ENCODE data around the gene MAPKAP1. TPM values are rescaled to one million over a fixed set of nuclear protein-coding genes. Genes with fewer than 3 reads are reported as not detected.

Gene MAPKAP1
- total and polyA plus RNA-seq, 2 of the 13 experiments (the other 11 are each of a cell fraction or from before 2014, with no cell fraction given) = 45.0 to 64.3 TPM

DNA sequence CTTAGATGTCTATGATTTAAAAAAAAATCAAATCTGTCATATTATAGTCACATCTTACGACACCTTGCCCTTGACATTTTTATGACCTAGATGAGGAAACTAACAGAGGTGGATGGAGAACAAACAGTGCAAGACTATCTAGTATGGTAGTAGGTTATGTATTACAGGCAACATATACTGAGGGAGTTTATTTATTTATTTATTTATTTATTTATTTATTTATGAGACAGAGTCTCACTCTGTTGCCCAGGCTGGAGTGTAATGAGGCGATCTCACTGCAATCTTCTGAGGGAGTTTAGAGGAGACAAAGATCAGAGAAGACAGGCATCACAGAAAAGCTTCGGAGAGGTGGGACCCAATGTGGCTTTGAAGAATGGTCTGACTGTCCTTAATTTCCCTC lies 35.6 kb upstream of the MAPKAP1 start (continued):
- TF ChIP-seq, protein P1, sequence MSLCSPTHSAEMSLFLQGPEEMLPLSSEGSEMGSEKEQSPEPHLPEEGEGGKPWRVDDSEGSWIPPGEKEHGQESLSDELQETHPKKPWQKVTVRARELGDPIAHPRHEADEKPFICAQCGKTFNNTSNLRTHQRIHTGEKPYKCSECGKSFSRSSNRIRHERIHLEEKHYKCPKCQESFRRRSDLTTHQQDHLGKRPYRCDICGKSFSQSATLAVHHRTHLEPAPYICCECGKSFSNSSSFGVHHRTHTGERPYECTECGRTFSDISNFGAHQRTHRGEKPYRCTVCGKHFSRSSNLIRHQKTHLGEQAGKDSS (CRISPR knock-in tag; IDR thresholded peaks at IDR 0.05; ENCODE audit: borderline replicate concordance, low read depth) = no peak

DNA sequence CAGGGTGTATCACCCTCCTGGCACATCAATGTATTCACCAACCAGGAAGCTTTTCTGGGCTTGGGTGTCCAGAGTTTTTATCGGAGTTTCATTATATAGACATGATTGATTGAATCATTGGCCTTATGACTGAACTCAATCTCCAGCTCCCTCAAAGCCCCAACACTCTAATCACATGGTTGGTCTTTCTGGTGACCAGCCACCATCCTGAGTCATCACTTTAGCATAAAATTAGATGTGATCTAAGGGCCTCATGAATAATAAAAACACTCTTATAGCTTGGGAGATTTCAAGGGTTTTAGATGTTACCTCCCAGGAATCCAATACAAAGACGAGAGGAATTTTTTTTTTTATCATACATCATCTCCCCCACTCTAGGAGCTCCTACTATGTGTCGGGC lies 32.4 kb upstream of the MAPKAP1 start:
- WGBS (ENCODE audit: low lambda C conversion rate) = 5% methylated on average over 2 of the region's 3 CpGs
- Histone ChIP-seq H3K36me3 (replicated peaks in 1 of 2; ENCODE audit: control insufficient read depth in 1 of 2, insufficient read depth in 2 of 2, low read length in 2 of 2) (no peaks in the 10 kb centered on the region), H3K4me3 (replicated peaks in 1 of 3; ENCODE audit: insufficient read depth in 1 of 3, low read depth in 2 of 3, low read length in 3 of 3) (no peak overlapping the region), H4K20me1 (ENCODE audit: insufficient read depth, low read length) (no peaks in the 10 kb centered on the region), H3K79me2 (ENCODE audit: insufficient read depth, low read length) (no peaks in the 10 kb centered on the region), H3K9ac (ENCODE audit: insufficient read depth, low read depth, low read length) (no peak overlapping the region), H3K4me2 (ENCODE audit: low read depth, low read length) (no peak overlapping the region), H3K27me3 (ENCODE audit: control insufficient read depth in 1 of 2, insufficient read depth in 2 of 2, low read length in 2 of 2) (no peaks in the 10 kb centered on the region; a peak in 1 of 5 replicates), H3K4me1 (ENCODE audit: insufficient read depth, low read length) (no peaks in the 10 kb centered on the region), H3K9me3 (ENCODE audit: low read length) (no peaks in the 10 kb centered on the region), H2AFZ (ENCODE audit: low read length) (no peak overlapping the region), H3K27ac (ENCODE audit: extremely low read length, insufficient read depth, low read length) (no peak overlapping the region)
- BruUV-seq (replicated peaks) = no TSS peak
- no peak for ATAC-seq
- in situ Hi-C loops (cut with HindIII; ENCODE audit: extremely low pct_ligation_motif_present, low pct_unique_long_range_greater_than_20kb) = no loop called here
- intact Hi-C loops (cut with micrococcal nuclease; ENCODE audit: unreplicated experiment) = no loop called here
- POLR2A ChIA-PET = no interaction called here
- no peak for FAIRE-seq
- CTCF ChIA-PET (ENCODE audit: low intra/inter-chr PET ratio, low total read pairs) = no interaction called here
- TF ChIP-seq, protein P2, sequence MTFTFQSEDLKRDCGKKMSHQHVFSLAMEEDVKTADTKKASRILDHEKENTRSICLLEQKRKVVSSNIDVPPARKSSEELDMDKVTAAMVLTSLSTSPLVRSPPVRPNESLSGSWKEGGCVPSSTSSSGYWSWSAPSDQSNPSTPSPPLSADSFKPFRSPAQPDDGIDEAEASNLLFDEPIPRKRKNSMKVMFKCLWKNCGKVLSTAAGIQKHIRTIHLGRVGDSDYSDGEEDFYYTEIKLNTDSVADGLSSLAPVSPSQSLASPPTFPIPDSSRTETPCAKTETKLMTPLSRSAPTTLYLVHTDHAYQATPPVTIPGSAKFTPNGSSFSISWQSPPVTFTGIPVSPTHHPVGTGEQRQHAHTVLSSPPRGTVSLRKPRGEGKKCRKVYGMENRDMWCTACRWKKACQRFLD (CRISPR knock-in tag; IDR thresholded peaks at IDR 0.05; ENCODE audit: borderline replicate concordance) = no peak
- no peak for TF ChIP-seq ZNF224 (CRISPR knock-in tag; IDR thresholded peaks at IDR 0.05)
- TF ChIP-seq ZNF619 (CRISPR knock-in tag; IDR thresholded peaks at IDR 0.05) = no peak
- TF ChIP-seq ZNF20 (CRISPR knock-in tag; IDR thresholded peaks at IDR 0.05) = no peak
- no peak for TF ChIP-seq FOXP1 (IDR thresholded peaks at IDR 0.05)
- TF ChIP-seq FOXP1 (CRISPR knock-in tag; IDR thresholded peaks at IDR 0.05) = no peak
- TF ChIP-seq ZNF501 (CRISPR knock-in tag; IDR thresholded peaks at IDR 0.05) = no peak
- no peak for TF ChIP-seq STAT5B (CRISPR knock-in tag; IDR thresholded peaks at IDR 0.05)
- no peak for TF ChIP-seq RFXANK (CRISPR knock-in tag; IDR thresholded peaks at IDR 0.05)
- TF ChIP-seq ONECUT2 (CRISPR knock-in tag; IDR thresholded peaks at IDR 0.05) = no peak
- TF ChIP-seq, protein P3, sequence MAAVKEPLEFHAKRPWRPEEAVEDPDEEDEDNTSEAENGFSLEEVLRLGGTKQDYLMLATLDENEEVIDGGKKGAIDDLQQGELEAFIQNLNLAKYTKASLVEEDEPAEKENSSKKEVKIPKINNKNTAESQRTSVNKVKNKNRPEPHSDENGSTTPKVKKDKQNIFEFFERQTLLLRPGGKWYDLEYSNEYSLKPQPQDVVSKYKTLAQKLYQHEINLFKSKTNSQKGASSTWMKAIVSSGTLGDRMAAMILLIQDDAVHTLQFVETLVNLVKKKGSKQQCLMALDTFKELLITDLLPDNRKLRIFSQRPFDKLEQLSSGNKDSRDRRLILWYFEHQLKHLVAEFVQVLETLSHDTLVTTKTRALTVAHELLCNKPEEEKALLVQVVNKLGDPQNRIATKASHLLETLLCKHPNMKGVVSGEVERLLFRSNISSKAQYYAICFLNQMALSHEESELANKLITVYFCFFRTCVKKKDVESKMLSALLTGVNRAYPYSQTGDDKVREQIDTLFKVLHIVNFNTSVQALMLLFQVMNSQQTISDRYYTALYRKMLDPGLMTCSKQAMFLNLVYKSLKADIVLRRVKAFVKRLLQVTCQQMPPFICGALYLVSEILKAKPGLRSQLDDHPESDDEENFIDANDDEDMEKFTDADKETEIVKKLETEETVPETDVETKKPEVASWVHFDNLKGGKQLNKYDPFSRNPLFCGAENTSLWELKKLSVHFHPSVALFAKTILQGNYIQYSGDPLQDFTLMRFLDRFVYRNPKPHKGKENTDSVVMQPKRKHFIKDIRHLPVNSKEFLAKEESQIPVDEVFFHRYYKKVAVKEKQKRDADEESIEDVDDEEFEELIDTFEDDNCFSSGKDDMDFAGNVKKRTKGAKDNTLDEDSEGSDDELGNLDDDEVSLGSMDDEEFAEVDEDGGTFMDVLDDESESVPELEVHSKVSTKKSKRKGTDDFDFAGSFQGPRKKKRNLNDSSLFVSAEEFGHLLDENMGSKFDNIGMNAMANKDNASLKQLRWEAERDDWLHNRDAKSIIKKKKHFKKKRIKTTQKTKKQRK (IDR thresholded peaks at IDR 0.05; ENCODE audit: low read length) = no peak
- TF ChIP-seq, protein P4, sequence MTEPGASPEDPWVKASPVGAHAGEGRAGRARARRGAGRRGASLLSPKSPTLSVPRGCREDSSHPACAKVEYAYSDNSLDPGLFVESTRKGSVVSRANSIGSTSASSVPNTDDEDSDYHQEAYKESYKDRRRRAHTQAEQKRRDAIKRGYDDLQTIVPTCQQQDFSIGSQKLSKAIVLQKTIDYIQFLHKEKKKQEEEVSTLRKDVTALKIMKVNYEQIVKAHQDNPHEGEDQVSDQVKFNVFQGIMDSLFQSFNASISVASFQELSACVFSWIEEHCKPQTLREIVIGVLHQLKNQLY (CRISPR knock-in tag; IDR thresholded peaks at IDR 0.05) = no peak
- no peak for TF ChIP-seq NR1H2 (CRISPR knock-in tag; IDR thresholded peaks at IDR 0.05; ENCODE audit: borderline replicate concordance, low read depth)
- no peak for TF ChIP-seq ZZZ3 (CRISPR knock-in tag; IDR thresholded peaks at IDR 0.05; ENCODE audit: borderline replicate concordance)
- no peak for DNase-seq (ENCODE audit: low spot score)

Measured in HepG2 (cell line).